ENCODE measurements around the gene GNG7.
A peak's percentile ranks its signal among the peaks of the same experiment; 100 is the strongest.
"Not testable (repeated sequence)": the region's sequence is repeated elsewhere in the genome, so short reads cannot be mapped to it uniquely, and the experiment has no call there.

Gene GNG7

GRCh38 chr19:2711172-2711874 lies 8.8 kb upstream of the GNG7 start:
- DNase-seq: no peak

DNA sequence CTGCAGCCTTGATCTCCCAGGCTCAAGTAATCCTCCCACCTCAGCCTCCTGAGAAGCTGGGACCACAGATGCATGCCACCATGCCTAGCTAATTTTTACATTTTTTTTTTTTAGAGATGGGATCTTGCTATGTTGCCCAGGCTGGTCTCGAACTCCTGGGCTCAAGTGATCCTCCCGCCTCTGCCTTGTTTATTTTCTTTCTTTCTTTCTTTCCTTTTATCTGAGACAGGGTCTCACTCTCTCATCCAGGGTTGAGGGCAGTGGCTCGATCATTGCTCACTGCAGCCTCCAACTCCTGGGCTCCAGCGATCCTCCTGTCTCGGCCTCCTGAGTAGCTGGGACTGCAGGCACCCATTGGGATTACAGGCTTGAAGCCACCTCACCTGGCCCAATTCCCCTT lies 3.8 kb upstream of the GNG7 start:
- DNase-seq: no peak

DNA sequence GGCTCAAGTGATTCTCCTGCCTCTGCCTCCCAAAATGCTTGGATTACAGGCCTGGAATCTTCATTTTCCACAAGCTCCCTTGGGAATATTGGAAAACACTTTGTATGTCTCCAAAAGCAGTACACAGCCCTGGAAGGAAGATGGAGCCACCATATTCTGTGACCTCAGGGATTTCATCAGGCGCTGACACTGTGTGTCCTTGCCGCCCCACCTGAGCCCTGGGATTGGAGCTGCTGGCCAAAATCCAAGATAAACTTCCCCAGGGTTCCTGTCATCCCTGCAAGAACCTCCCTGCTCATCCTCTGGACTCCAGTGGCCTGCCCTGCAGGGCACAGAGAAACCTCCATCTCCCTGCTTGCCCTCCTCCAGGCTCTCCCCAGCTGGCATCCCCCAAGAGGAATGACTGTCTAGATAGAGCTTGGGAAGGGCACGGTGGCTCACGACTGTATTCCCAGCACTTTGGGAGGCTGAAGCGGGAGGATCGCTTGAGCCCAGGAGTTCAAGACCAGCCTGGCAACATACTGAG lies 1.3 kb upstream of the GNG7 start:
- DNase-seq: no peak

DNA sequence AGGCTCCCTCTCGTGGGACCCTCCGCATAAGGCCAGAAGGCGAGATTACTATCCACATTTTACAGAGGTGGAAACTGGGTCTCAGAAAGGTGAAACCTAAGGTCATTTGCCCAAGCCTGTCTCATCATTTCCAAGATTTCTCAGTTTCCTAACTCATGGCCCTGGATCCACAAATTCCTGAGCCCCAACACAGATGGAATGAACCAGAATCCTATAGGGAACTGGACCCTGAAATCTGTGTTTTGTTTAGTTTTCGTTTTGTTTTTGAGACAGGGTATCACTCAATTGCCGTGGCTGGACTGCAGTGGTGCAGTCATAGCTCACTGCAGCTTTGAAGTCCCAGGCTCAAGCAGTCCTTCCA lies 563 bp upstream of the GNG7 start:
- no peak for DNase-seq

DNA sequence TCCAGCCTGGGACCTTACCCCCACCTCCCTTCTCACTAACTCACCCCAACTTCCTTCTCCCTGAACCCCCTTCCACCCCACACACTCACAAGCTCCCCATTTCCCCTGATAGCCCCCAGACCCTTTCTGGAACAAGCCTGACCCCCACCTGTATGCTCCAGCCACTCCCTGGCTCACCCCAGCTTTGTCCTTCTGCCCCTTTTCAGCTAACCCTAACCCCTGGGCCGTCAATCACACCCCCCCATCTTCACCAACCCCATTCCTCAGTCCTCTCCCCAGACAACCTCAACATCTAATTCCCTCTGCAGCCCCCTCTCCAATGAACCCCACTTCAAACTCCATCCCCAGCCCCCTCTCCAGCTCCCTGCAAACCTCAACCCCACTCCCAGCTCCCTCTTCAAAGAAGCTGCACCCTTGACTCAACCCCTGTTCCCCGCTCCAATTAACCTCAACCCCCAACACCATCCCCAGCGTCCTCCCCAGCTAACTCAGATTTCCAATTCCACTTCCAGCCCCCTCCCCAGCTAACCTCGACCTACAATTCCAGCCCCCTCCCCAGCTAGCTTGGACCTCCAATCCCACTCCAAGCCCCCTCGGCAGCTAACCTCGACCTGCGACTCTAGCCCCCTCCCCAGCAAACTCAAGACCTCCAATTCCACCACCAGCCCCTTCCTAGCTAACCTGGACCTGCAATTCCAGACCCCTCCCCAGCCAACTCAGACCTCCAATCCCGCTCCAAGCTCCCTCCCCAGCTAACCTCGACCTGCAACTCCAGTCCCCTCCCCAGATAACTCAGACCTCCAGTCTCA lies 929 bp downstream of the GNG7 start:
- DNase-seq: no peak

- no peak for DNase-seq
These were observed 1.7 kb downstream of the GNG7 start for GRCh38 chr19:2700660-2701360.

DNA sequence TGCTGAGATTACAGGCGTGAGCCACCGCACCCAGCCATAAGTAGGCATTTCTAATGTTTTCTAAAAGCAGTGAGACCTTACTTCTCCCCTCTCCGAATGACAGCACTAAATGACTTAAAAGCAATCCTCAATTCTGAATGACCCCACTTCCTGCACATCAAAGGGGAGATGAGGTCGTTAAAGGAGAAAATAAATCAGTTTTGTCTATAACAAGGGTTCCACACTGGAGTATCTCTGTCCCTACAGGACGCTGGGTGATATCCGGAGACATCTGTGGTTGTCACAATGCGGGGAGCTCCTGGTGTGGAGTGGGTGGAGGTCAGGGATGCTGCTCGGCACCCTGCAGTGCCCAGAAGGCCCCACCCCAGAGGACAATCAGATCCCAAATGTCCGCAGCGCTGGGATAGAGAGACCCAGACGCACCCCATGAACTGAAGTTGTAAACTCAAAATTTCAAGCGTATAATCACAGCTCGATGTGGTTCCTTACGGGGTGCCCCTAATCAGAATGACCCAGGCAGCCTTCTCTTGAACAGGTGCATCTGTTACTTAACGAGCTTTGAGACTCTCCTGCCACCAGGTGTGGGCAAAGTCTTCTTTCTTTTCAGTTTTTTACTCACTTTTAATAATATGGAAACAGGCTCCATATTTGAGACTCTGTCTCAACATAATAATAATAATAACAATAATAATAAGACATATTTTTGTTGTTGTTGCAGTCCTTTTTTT lies 2.9 kb downstream of the GNG7 start:
- no peak for DNase-seq

DNA sequence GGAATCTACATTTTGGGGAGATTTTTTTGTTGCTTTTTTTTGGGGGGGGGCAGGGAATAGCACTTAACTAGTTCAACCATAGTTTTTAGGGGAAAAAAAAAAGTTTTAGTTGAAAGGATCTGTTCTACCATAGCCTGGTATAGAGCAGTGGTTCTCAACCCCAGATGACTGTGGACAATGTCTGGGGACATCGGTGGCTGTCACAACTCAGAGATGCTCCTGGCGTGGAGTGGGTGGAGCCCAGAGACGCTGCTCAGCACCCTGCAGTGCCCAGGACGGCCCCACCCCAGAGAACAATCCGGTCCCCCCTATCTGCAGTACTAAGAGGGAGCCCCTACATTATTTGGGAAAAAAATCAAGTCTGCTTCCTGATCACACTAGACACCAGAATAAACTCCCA lies 8.3 kb downstream of the GNG7 start:
- no peak for DNase-seq

GRCh38 chr19:2693492-2694160 lies 8.9 kb downstream of the GNG7 start:
- no peak for DNase-seq

- DNase-seq: no peak
These were observed 10.5 kb downstream of the GNG7 start for GRCh38 chr19:2691951-2692350.

GRCh38 chr19:2690856-2691255 lies 11.6 kb downstream of the GNG7 start:
- no peak for DNase-seq

GRCh38 chr19:2686360-2686759 lies 16.1 kb downstream of the GNG7 start:
- no peak for DNase-seq

DNA sequence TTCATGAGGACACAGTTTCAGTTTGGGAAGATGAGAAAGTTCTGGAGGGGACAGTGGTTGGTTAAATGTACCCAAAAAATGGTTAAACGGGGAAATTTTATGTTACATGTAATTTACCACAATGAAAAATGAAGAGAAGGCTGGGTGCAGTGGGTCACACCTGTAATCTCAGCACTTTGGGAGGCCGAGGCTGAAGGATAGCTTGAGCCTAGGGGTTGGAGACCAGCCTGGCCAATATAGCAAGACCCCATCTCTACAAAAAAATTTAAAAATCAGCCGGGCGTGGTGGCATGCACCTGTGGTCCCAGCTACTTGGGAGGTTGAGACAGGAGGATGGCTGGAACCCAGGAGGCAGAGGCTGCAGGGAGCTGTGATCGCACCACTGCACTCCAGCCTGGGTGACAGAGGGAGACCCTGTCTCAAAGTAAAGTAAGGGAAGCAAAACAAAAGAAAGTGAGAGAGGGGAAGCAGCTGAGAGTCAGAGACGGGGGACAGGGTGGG lies 17.2 kb downstream of the GNG7 start:
- no peak for DNase-seq

GRCh38 chr19:2683430-2684003 lies 19.0 kb downstream of the GNG7 start:
- DNase-seq: no peak

DNA sequence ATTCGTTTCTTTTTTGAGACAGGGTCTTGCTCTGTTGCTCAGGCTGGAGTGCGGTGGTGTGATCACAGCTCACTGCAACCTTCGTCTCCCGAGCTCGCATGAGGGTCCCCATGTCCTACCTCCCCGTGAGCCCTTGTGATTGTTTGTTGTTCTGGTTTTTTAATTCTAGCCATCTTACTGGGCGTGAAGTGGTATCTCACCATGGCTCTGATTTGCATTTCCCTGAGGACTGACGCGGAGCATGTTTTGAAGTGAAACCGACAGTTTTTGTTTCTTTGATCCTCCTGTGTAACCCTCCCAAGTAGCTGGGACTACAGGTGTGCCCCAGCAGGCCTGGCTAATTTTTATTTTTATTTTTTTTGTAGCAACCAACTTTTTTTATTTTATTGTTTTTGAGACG lies 21.7 kb downstream of the GNG7 start:
- DNase-seq: no peak

DNA sequence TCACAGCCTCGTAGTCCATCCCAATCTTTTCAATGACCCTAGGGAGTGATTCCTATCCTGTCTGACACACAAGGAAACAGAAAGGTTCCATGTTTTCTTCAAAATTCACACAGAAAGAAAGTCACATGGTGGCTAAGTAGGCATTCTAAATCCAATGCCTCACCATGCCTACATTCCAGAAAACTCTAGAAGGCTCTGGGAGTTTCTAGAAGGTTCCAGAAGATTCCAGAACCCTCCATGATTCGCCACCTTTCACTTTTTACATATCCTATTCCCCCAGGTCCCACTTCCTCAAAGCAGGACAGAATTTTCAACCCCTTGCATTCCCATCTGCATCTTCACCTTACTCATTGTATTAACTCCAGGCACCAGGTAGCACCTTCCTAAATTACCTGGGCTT lies 23.1 kb downstream of the GNG7 start:
- DNase-seq: no peak

- not testable (repeated sequence) for DNase-seq
These were observed 23.5 kb downstream of the GNG7 start for GRCh38 chr19:2678948-2679347.

DNA sequence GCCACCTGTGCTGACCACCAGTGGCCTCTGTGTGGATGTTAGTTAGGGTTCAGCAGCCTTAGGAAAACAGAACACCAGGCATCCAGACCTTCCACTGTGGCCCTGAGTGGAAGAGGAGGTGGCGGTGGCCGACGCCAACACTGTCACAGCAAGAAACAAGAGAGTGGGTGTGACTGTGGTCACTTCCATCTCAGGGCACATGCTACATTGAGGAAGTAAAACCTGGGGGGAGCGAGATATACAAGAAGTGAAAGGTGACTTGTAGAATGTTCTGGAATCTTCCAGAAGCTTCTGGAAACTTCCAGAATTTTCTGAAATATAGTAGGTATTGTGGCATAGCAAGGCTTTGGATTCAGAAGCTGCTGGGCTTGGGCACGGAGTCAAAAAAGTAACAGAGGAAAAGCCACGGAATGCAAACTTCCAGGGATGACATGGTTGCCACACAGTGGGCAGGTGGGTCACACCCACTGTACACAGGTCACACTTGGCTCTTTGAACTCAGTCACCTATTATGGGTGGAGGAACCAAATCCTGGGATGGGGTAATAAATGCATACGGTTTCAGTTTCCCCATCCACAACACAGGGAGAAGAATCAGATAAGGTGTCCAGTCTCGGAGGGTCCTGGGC lies 24.3 kb downstream of the GNG7 start:
- DNase-seq: peak; percentile 18

GRCh38 chr19:2676823-2677222 lies 25.7 kb downstream of the GNG7 start:
- DNase-seq: no peak

GRCh38 chr19:2675892-2676291 lies 26.6 kb downstream of the GNG7 start:
- DNase-seq: no peak

DNA sequence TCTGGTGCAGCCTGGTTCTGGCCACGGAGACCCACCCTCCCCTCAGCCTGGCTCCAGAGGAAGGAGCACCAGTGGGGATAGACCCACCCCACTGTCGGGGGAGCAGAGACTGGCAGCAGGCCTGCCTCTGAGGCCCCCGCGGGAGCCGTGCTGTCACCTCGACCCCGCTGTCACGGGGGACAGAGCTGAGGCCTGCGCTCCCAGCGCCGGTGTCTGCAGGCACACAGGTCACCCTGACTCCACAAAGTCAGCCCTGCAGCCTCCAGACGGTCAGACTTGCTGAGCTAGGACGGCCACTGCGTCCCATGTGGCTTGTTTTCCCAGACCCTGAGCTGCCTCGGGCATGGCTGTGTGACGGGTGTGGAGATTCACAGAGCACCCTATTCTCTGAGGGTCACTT lies 32.3 kb downstream of the GNG7 start:
- no peak for DNase-seq

All from CD4-positive, alpha-beta T cell treated with Interleukin-10 for 1 hour (primary cell).